Ovary (tissue), 3 donors: ENCODE measurements around the gene SNX9.

Experiments used
- CTCF ChIP-seq, 3 donors: fragments of 450-650 bp in 2 of 3; fragments of 200-600 bp in 1 of 3; IDR thresholded peaks; one replicate each; pipeline versions ENCODE4 v1.5.1 to v1.8.0; 2016 to 2022; ENCODE audit warnings: antibody characterized with exemption in 3 of 3, mild to moderate bottlenecking in 1 of 3
- POLR2A ChIP-seq: fragments of 450-650 bp; IDR thresholded peaks from one replicate; pipeline ENCODE4 v1.6.1; 2017; ENCODE audit warnings: antibody characterized with exemption, mild to moderate bottlenecking, moderate library complexity
- donor health status: DM: no; HTN: no; CAD: no.

- TF ChIP-seq POLR2A (no peak), CTCF (IDR thresholded peaks at IDR 0.05) (no peak)
Measured at GRCh38 chr6:157906537-157907061, 83.6 kb downstream of the SNX9 start.
